Amniotic epithelial cell (primary cell): Measurements from ENCODE around the gene DMRT3.
"Not testable (repeated sequence)": the region's sequence is repeated elsewhere in the genome, so short reads cannot be mapped to it uniquely, and the experiment has no call there.

Experiments
- DNase-seq: peaks from one replicate; pipeline ENCODE4 v3.0.0-alpha.2; 2010; ENCODE audit warnings: low read depth

DMRT3 gene

DNA sequence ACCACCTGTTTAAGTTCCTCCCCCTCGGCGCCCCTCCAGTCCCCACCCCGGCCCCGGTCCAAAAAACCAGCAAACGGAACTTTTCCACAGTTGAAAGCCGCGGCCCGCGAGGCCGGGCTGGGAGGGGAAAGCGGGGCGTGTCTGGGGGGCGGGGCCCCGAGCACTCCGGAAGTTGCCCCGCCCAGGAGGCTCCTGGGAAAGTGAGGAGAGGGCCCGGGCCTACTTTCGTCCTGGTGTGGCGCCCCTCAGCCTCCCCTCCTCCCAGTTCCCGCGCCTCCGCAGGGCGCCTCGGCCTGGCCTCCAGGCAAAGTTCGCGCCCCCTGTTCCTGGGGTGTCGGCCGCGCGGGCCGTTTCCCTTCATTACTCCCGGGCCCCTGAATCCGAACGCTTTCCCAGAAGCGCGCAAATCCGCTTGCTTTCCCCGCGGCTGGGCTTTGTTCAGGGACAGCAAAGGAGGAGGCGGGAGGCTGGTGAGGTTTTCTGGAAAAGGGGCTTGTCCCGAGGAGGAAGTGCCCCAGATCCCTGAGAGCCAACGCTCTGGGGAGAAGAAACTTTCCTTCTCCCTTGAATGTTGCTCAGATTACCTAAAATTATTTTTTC lies 4.5 kb upstream of the DMRT3 start:
- no peak for DNase-seq

DNA sequence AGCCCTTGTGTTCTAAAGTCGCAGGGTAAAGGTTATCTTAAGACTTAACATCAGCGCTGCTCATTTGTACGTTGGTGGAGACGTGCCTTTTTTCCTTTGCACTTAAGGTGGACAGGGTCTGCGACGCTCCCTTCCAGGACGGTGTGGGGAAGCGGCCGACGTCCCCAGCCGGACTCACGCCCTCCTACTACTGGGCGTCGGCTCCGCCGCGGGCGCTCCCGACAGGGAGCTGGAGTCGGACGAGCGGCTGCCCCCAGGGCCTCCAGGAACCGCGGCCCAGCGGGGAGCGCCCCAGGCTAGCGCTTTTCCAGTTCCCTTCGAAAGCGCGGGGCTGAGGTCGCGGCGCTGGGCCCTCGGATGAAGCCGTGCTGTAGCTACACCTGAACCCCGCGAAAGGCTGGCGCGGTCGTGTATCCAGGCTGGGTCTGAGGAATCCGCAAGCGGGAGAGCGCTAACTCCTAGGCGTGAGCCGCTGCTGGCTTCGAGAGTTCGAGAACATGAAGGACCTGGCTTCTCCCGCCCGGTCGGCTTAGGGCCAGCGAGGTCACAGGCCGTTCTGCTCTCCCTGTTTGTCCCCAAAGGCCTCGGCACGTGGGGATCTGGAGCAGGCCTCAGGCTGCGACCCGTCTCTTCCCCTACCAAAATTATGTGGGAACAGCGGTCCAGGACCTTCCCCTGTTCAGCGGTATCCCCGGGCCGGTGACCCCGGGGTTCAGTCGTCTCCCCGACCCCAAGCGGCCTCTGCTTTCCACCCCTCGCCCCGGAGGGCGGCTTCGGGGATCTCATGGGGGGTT lies 3.8 kb upstream of the DMRT3 start:
- no peak for DNase-seq

DNA sequence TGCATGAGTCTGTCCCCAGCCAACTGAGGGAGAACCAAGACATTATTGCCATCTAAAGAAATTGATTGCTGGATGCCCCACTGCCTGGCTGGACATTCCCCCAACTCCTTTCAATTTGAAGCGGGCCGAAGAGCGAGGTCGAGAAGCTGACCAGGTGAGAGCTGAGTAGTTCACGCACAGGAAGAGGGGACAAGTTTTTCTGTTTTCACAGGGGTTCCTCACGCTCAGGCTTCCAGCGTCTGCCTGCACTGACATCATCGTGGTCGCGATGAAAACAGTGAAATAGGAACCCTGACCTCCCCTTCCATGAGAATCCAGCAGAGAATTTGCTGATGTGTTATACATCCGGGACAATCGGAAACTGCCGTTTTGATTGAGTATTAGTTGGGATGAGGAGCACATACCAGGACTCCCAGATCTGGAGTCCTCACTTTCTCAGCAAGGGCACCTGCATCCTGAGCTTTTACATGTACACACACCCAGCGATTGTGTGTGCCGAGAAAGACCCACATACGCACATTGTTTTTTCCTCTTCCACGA lies 3.1 kb upstream of the DMRT3 start:
- no peak for DNase-seq

DNA sequence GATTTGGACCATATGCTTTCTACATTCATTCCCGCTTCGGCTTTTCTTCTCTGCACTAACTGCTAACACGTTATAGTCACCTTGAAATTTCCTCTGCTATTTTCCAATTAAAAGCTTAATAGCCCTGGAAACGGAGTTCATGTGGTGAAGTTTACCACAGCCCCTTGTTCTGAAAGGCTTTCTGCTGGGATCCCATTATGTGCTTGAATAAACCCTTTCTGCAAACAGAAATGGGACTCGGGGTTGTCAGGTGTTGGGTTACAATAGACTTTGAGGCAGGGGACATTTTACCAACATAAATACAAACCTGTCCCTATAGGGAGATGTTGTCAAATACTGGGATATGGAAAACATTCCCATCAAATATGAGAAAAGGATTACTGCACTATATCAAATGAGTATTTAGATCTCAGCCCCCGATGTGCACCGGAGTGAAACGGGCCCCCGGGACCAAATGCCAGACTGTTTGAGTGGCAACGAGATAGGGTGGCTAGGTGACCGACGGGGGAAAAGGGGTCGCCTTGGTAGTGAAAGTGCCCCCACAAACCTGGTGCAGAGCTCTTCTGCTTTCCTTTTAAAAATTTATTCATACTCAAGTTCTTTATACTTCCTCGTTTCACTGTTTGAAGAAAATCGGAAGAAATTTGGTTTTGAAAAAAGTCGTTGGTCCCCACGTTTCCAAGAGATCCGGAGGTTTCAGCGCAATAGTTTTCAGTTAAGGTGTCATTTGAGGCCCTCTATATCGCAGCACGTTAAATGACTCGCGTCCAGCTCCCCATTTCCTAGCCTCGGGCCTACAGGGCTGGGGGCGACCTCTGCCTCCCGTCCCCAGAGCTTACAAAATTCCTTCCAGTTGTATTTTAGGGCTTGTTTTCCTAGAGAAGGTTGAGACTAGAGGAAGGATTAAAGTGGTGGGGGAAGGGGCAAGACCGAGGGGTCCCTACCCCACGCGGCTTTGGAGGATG lies 2.1 kb upstream of the DMRT3 start:
- DNase-seq, result no peak

DNA sequence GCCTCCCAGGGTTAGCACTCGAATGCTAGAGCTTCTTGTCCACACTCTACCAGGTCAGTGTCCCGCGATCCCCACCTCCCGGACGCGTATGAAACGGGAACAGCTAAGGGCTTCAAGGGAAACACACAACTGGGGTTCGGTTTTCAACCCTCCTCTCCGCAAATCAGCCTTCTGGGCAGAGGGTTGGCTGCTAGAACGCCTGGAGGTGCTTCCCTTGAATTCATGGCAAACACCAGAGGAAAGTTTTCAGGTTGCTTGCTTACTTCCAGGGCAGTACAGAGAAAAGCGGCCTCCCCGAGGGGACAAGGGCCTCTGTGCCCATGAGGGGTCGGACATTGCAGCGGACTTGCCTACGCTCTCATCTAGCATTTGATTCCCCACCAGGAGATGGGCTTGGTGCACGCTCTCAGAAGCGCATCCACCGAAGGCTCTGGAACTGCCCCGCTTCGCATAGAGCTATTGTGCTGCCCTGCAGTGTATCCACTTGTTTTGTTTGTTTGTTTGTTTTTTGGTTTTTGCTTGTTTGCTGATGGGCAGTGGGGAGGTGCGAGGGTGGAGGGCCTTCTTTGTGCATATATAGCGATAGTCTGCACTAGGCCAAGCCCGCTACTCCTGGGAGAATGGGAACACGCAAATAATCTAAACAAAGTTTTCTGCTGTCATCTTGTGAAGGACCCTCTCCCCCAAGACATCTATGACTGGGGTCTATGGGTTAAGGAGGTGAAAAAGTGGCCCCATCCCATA lies 1.3 kb upstream of the DMRT3 start:
- no peak for DNase-seq

DNA sequence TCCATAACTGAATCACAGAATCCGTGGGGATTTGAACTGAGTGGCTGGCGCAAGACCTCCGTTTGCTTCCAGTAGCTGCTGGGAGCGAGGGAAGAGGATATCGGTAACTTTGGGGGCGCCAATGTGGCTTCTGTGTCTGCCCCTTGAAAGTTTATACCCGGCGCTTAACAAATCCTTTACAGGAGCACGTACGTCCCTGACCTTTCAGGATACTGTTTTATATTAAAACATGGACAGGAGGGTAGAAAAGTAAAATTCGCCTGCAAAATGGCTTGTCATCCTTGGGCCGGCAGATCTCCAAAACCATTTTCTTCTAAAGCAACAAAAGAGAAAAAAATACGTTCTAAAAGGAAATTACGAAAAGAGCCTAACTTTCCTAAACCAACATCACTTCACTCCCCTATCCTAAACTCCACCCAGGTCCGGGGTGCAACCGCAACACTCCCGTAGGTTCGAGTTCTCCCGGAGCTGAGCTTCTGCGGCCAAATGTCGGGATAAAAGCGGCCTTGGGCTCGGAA lies 656 bp upstream of the DMRT3 start:
- DNase-seq, result no peak

DNA sequence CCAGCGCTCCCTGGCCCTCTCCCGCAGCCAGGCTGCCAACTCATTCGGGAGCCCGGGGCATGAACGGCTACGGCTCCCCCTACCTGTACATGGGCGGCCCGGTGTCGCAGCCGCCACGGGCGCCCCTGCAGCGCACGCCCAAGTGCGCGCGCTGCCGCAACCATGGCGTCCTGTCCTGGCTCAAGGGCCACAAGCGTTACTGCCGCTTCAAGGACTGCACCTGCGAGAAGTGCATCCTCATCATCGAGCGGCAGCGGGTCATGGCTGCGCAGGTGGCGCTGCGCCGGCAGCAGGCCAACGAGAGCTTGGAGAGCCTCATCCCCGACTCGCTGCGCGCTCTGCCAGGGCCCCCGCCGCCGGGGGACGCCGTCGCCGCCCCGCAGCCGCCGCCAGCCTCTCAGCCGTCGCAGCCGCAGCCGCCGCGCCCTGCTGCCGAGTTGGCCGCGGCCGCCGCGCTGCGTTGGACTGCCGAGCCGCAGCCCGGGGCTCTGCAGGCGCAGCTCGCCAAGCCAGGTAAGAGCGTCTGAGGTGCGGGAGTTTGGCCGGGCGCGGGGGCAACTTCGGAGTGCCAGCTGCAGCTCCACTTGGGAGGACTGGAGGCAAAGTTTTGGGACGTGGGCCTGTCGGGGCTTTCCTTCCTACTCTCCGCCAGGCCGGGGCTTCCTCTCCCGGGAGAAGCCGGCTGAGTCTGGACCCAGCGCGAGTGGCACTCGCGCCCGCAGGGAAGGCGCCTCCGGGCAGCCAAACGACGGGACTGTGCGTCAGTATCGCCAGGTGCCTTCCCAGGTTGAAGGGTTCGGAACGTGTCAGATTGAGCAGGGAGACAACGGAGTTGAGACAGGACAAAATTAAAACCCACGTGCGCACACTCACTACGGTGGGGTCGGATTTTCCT lies 735 bp downstream of the DMRT3 start:
- DNase-seq, result no peak

DNA sequence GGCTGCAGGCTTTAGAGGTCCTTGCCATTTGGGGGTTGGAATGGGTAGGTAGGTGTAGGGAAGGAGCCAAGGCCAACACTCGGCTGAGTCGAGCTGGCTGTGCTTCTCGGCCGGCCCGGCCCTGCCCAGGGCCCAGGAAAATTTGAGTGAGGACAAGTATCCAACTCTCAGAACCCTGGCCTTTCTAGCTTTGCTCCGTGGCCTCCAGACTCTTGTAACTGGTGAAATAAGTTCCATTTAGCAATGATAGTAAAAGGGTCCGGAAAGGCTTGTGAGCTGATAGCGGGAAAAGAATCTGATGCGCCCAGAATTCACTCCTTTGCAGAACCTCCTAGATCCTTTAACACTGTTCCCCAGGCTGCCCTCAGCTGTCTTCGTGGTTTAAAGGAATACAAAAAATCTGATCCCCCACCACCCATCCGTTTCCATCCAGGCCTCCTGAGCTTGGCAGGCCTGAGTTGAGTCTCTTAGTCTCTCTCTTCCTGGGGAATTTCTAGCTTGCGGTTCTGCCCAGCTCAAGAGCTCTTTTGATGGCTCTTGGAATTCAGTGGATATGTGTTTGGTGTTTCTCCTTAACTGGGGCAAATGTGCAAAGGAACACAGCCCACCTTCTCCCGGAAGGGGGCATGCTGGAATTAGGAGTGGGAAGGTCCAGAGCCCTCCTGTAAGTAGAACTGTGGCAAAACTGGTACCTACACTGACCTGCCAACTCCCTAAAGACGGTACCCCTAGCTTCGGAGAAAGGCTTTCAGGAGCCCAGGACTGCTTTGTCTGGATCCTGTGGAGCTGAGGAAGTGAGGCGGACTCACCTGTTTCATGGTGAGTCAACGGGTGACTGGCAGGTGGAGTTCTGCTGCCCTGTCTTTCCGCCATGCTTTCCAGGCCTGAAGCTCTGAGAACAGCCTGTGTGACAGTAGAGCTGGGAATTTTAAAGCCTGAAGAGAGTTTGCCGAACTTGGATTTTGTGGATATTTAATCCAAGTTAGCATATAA lies 1.7 kb downstream of the DMRT3 start:
- no peak for DNase-seq

DNA sequence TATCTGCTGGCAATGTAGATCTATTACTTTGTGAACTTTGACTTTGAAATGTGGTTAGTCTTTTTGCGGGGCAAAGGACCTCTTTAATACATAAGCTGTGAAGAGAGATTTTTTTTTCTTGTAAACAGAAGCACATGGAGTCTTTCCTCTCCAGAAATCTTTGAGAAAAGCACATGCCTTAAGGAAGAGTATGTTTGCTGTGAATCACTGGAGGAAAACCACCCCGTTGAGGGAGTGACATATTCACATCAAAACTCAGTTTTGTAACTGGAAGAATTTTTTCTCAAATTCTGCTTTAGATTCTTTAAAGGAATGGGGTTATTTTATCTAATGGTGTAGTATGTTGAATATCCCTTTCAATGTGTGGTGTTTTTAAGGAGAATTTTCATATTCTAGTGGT lies 3.5 kb downstream of the DMRT3 start:
- no peak for DNase-seq

DNA sequence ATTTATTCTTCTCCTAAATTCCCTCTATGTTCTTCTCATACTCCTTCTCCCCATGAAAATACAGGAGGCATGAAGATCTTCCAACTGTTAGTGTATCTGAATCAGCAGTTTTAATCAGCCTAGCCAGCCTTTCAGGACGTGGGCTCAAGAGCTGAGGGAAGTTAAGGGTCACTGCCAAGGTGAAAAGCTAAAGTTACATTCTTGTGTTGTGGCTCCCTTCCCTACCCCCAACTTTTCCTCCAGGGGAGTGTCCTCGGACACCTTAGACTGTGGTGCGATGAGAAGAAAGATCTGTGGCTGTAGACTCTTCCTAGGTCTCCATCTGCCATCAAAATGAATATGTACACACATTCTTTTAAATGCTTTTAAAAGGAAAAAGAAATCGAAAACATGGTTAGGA lies 4.2 kb downstream of the DMRT3 start:
- no peak for DNase-seq

DNA sequence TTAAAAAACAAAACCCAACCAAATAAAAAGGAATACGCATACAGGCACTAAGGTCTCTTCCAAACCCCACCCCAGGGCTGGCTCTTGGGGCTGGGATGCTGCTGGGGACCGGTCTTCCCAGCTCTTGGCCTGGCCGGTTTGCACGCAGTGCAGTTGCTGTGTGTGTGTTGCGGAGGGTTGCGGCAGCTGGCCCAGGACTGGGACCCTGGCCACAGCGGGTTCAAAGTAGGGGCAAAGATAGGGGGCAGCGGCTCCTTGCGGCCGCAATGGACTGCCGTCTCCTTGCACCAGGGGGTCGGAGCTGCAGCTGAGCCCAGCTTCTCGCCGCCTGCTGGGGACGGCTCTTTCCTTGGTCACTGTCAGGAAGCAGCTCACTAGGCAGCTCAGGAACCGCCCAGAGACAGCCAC lies 5.0 kb downstream of the DMRT3 start:
- DNase-seq, result no peak

DNA sequence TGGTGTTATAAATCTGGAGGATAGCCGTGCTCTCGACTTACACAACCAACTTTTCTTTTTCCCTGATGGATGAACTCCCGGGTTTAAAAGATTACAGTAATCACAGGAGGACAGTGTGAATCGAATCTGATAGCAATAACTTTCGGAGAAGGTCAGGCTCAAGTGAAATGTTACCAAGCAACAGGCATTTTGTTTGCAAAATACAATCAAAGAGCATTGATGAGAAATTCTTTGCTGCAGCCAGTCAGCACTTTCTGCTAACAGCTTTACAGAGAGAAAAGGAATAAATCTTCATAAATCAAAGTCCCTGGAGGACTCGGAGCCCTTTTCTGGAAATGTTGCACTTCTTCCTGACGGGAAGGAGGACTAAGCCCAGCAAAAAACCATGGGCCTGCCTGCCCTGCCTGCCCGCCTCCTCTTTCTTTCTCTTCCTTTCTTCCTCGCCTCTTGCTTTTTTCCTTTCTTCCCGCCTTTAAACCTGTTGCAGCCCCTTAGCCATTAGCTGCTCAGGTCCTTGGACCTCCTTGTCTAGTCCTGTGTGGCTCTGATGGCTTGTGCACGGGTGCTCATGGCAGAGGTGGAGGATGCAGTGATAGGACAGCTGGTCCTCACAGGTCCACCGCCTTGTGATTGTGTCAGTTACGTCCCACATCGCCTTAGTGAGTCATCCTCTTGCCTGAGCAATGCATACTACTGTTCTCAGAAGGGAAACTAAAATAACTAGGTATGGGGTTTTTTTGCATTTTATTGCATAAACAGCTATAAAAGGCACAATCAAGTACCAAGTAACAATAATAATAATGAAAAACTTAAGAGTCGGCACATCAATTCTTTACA lies 6.2 kb downstream of the DMRT3 start:
- no peak for DNase-seq

DNA sequence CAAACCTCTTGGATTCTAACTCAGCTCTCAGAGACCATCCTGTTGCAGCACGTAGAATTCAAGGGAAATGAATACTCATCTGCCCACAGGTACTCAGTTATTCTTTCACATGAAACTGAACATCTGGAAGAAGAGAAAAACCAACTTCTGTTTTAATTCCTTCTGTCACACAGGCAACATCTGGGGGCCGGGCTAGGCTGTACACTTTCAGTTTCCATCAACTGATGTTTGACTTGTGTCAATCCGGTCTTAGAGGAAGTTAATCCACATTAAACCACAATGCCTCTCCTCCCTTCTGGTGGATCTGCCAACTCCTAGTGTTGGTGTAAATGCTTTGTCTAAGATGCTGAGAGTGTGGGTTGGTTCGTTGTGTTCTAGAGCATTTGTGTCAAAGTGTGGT lies 17.6 kb downstream of the DMRT3 start:
- no peak for DNase-seq

DNA sequence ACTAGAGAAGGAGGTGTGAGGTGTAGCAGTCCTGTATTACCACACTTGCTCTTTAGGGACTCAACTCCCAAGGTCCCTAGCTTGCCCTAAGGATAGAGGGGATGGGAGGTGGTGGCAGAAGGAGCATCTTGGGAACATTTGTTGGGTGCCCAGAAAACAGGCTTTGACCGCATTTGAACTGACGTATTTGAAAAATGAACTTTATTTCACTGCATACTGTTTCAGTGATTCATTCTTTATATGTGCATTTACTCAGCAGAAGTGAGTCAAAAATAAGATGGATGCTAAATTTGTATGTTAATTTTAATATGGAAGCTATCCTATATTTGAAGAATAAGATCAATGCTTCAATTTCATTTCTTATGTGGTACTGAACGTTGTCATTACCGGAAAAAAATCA lies 18.7 kb downstream of the DMRT3 start:
- DNase-seq, result no peak

DNA sequence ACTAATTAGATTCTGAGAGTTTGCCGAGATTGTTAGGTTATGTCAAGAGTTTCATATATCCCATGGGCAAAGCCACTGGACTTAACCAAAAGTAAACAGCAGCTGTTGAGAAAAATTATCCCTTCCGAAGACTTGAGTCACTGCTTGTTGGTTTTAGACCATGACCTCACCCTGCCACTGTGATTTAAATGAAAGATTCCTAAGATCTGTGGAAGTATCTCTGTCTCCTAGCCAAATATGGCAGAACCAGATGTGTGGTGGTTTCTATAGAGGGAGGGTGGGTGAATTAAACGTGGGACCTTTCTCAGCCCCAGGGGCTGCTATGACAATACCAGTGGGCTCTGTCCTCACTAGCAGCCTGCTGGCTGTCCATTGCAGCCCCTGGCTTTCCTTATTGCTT lies 19.3 kb downstream of the DMRT3 start:
- DNase-seq, result no peak

DNA sequence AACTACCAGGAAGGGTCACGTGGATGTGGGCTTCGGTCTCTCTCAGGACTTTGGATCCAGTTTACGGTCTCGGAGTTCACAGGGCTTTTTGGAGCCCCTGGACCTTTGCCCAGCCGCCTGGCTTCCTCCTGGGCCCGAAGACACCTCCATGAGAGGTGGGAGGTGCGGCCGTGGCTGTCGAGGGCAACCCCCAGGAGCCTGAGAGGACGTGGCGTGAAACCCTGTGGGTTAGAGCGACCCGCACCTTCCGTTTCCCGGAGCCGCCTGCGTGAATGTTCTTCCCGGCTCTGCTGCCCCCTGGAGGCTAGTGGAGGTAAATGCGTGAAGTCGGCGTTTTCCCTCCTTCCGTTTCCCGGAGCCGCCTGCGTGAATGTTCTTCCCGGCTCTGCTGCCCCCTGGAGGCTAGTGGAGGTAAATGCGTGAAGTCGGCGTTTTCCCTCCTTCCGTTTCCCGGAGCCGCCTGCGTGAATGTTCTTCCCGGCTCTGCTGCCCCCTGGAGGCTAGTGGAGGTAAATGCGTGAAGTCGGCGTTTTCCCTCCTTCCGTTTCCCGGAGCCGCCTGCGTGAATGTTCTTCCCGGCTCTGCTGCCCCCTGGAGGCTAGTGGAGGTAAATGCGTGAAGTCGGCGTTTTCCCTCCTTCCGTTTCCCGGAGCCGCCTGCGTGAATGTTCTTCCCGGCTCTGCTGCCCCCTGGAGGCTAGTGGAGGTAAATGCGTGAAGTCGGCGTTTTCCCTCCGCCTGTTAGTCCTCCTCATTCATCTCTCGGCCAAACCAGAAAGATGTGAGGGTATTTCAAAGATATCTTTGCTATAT lies 22.1 kb downstream of the DMRT3 start:
- not testable (repeated sequence) for DNase-seq

DNA sequence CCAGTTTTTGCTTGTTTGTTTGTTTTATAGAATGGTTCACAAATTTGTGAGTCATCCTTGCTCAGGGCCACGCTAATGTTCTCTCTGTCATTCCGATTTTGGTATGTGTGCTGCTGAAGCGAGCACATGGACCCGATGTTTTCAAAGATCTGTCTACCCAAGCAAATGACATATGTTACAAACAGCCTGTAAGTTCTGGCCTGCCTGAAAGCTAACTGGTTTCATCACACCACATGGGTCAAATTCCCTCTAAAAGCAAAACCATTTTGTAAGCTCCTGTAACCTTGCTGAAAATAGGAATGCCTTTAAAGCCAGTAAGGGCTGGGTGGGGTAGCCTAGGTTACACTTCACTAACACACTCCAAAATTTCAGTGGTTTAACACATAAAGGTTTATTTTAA lies 25.4 kb downstream of the DMRT3 start:
- no peak for DNase-seq
